AG08395 (cell line): Measurements from ENCODE around the gene DSCAM.
"Not testable (repeated sequence)": the region's sequence is repeated elsewhere in the genome, so short reads cannot be mapped to it uniquely, and the experiment has no call there.

ENCODE experiments used
- DNase-seq: peaks from one replicate; pipeline ENCODE4 v3.0.0; 2012; ENCODE audit warnings: mixed read lengths, low spot score

Gene DSCAM

GRCh38 chr21:40846587-40847411 is at the start of gene DSCAM:
TSS of gene DSCAM (minus strand) at chr21:40847158. CDS start at chr21:40846661, 497 bp downstream.
- DNase-seq, result no peak

- not testable (repeated sequence) for DNase-seq
These were observed 48.7 kb upstream of the DSCAM start for GRCh38 chr21:40895697-40896096.

GRCh38 chr21:40886931-40887330 is 40.0 kb upstream of the DSCAM start:
- no peak for DNase-seq

- no peak for DNase-seq
These were observed 39.0 kb upstream of the DSCAM start for GRCh38 chr21:40886006-40886405.

GRCh38 chr21:40882192-40882915 is 35.4 kb upstream of the DSCAM start:
- no peak for DNase-seq

- no peak for DNase-seq
These were observed 34.8 kb upstream of the DSCAM start for GRCh38 chr21:40881767-40882166.

GRCh38 chr21:40871099-40871498 is 24.1 kb upstream of the DSCAM start:
- DNase-seq, result no peak

- DNase-seq, result no peak
These were observed 16.9 kb upstream of the DSCAM start for GRCh38 chr21:40863839-40864238.

GRCh38 chr21:40858517-40858916 is 11.6 kb upstream of the DSCAM start:
- DNase-seq, result no peak

GRCh38 chr21:40853956-40854688 is 7.2 kb upstream of the DSCAM start:
- DNase-seq, result no peak

- DNase-seq, result no peak
These were observed 5.6 kb upstream of the DSCAM start for GRCh38 chr21:40852563-40852962.

- DNase-seq, result no peak
These were observed 4.8 kb upstream of the DSCAM start for GRCh38 chr21:40851749-40852148.

- no peak for DNase-seq
These were observed 3.1 kb upstream of the DSCAM start for GRCh38 chr21:40850071-40850470.

GRCh38 chr21:40847951-40848350 is 993 bp upstream of the DSCAM start:
- no peak for DNase-seq

GRCh38 chr21:40846103-40846502 is 855 bp downstream of the DSCAM start:
- DNase-seq, result no peak

GRCh38 chr21:40845441-40845995 is 1.4 kb downstream of the DSCAM start:
- no peak for DNase-seq

- no peak for DNase-seq
These were observed 2.0 kb downstream of the DSCAM start for GRCh38 chr21:40844935-40845334.

GRCh38 chr21:40842197-40842552 is 4.8 kb downstream of the DSCAM start:
- no peak for DNase-seq

- DNase-seq, result peak; percentile 10
These were observed 5.3 kb downstream of the DSCAM start for GRCh38 chr21:40841524-40842196.

GRCh38 chr21:40840401-40841125 is 6.4 kb downstream of the DSCAM start:
- DNase-seq, result no peak

GRCh38 chr21:40839521-40839920 is 7.4 kb downstream of the DSCAM start:
- DNase-seq, result no peak
